ENCODE data around the gene ZNF358.

Gene ZNF358

GRCh38 chr19:7516878-7517277 is 975 bp downstream of the ZNF358 start:
- H3K36me3 ChIP-seq (ENCODE audit: insufficient read depth, low read length): peaks cover 17% of the 10 kb centered on the region

GRCh38 chr19:7519361-7520130 is 3.6 kb downstream of the ZNF358 start:
- no peak overlapping the region for H3K4me3 ChIP-seq (ENCODE audit: low read length)
- peaks cover 17% of the 10 kb centered on the region for H3K36me3 ChIP-seq (ENCODE audit: insufficient read depth, low read length)
- H3K9me3 ChIP-seq (ENCODE audit: low read length): no peaks in the 10 kb centered on the region
- H3K27me3 ChIP-seq (ENCODE audit: insufficient read depth, low read length): no peaks in the 10 kb centered on the region
- peaks cover 28% of the 10 kb centered on the region for H3K4me1 ChIP-seq (ENCODE audit: insufficient read depth, low read length)
- no peak overlapping the region for H2AFZ ChIP-seq (ENCODE audit: low read depth, low read length)

More at GRCh38 chr19:7516878-7517277, 975 bp downstream of the ZNF358 start:
- Histone ChIP-seq H2AFZ (ENCODE audit: low read depth, low read length) (no peak overlapping the region), H3K27me3 (ENCODE audit: insufficient read depth, low read length) (no peaks in the 10 kb centered on the region), H3K4me1 (ENCODE audit: insufficient read depth, low read length) (peaks cover 17% of the 10 kb centered on the region), H3K4me3 (ENCODE audit: low read length) (peak overlapping the region; percentile 91), H3K9me3 (ENCODE audit: low read length) (no peaks in the 10 kb centered on the region)

- no peak overlapping the region for H2AFZ ChIP-seq (ENCODE audit: low read depth, low read length)
- H3K4me3 ChIP-seq (ENCODE audit: low read length): no peak overlapping the region
- H3K9me3 ChIP-seq (ENCODE audit: low read length): no peaks in the 10 kb centered on the region
- H3K27me3 ChIP-seq (ENCODE audit: insufficient read depth, low read length): no peaks in the 10 kb centered on the region
- H3K36me3 ChIP-seq (ENCODE audit: insufficient read depth, low read length): peaks cover 17% of the 10 kb centered on the region
- peaks cover 23% of the 10 kb centered on the region for H3K4me1 ChIP-seq (ENCODE audit: insufficient read depth, low read length)
These were observed 4.5 kb downstream of the ZNF358 start for GRCh38 chr19:7520131-7521051.

- H2AFZ ChIP-seq (ENCODE audit: low read depth, low read length): no peak overlapping the region
- no peaks in the 10 kb centered on the region for H3K27me3 ChIP-seq (ENCODE audit: insufficient read depth, low read length)
- peaks cover 17% of the 10 kb centered on the region for H3K36me3 ChIP-seq (ENCODE audit: insufficient read depth, low read length)
- H3K4me1 ChIP-seq (ENCODE audit: insufficient read depth, low read length): peaks cover 20% of the 10 kb centered on the region
- H3K9me3 ChIP-seq (ENCODE audit: low read length): no peaks in the 10 kb centered on the region
- peak overlapping the region; percentile 52 for H3K4me3 ChIP-seq (ENCODE audit: low read length)
These were observed 5.7 kb downstream of the ZNF358 start for GRCh38 chr19:7521551-7522071.

- Histone ChIP-seq H3K4me1 (ENCODE audit: insufficient read depth, low read length) (peaks cover 14% of the 10 kb centered on the region), H3K36me3 (ENCODE audit: insufficient read depth, low read length) (peaks cover 20% of the 10 kb centered on the region), H2AFZ (ENCODE audit: low read depth, low read length) (peak within 1 kb of the TSS; percentile 52), H3K27me3 (ENCODE audit: insufficient read depth, low read length) (no peaks in the 10 kb centered on the region), H3K4me3 (ENCODE audit: low read length) (peak within 1 kb of the TSS; percentile 55), H3K9me3 (ENCODE audit: low read length) (no peaks in the 10 kb centered on the region)
These were observed 6.4 kb downstream of the ZNF358 start, which contains the start of gene MCOLN1 for GRCh38 chr19:7522072-7522922. Gene MCOLN1 (plus strand): TSS chr19:7522624. CDS start chr19:7522751, 127 bp downstream.

- Histone ChIP-seq H3K4me1 (ENCODE audit: insufficient read depth, low read length) (peaks cover 14% of the 10 kb centered on the region), H3K36me3 (ENCODE audit: insufficient read depth, low read length) (peaks cover 20% of the 10 kb centered on the region), H3K9me3 (ENCODE audit: low read length) (no peaks in the 10 kb centered on the region), H2AFZ (ENCODE audit: low read depth, low read length) (peak overlapping the region; percentile 52), H3K27me3 (ENCODE audit: insufficient read depth, low read length) (no peaks in the 10 kb centered on the region), H3K4me3 (ENCODE audit: low read length) (peak overlapping the region; percentile 55)
These were observed 7.2 kb downstream of the ZNF358 start for GRCh38 chr19:7522923-7523667.

- peaks cover 19% of the 10 kb centered on the region for H3K36me3 ChIP-seq (ENCODE audit: insufficient read depth, low read length)
- H3K4me3 ChIP-seq (ENCODE audit: low read length): no peak overlapping the region
- H3K9me3 ChIP-seq (ENCODE audit: low read length): no peaks in the 10 kb centered on the region
- H3K27me3 ChIP-seq (ENCODE audit: insufficient read depth, low read length): no peaks in the 10 kb centered on the region
- H3K4me1 ChIP-seq (ENCODE audit: insufficient read depth, low read length): peaks cover 14% of the 10 kb centered on the region
- no peak overlapping the region for H2AFZ ChIP-seq (ENCODE audit: low read depth, low read length)
These were observed 8.6 kb downstream of the ZNF358 start for GRCh38 chr19:7524523-7524922.

- no peaks in the 10 kb centered on the region for H3K9me3 ChIP-seq (ENCODE audit: low read length)
- no peak overlapping the region for H2AFZ ChIP-seq (ENCODE audit: low read depth, low read length)
- peaks cover 14% of the 10 kb centered on the region for H3K4me1 ChIP-seq (ENCODE audit: insufficient read depth, low read length)
- H3K27me3 ChIP-seq (ENCODE audit: insufficient read depth, low read length): no peaks in the 10 kb centered on the region
- H3K4me3 ChIP-seq (ENCODE audit: low read length): no peak overlapping the region
- H3K36me3 ChIP-seq (ENCODE audit: insufficient read depth, low read length): peaks cover 13% of the 10 kb centered on the region
These were observed 9.3 kb downstream of the ZNF358 start for GRCh38 chr19:7524992-7525739.

- H2AFZ ChIP-seq (ENCODE audit: low read depth, low read length): no peak overlapping the region
- no peak overlapping the region for H3K4me3 ChIP-seq (ENCODE audit: low read length)
- no peaks in the 10 kb centered on the region for H3K9me3 ChIP-seq (ENCODE audit: low read length)
- no peaks in the 10 kb centered on the region for H3K27me3 ChIP-seq (ENCODE audit: insufficient read depth, low read length)
- peaks cover 7% of the 10 kb centered on the region for H3K36me3 ChIP-seq (ENCODE audit: insufficient read depth, low read length)
- peaks cover 14% of the 10 kb centered on the region for H3K4me1 ChIP-seq (ENCODE audit: insufficient read depth, low read length)
These were observed 10.4 kb downstream of the ZNF358 start for GRCh38 chr19:7526059-7526929.

- H3K27me3 ChIP-seq (ENCODE audit: insufficient read depth, low read length): no peaks in the 10 kb centered on the region
- no peaks in the 10 kb centered on the region for H3K9me3 ChIP-seq (ENCODE audit: low read length)
- H3K4me3 ChIP-seq (ENCODE audit: low read length): no peak overlapping the region
- H2AFZ ChIP-seq (ENCODE audit: low read depth, low read length): no peak overlapping the region
- H3K4me1 ChIP-seq (ENCODE audit: insufficient read depth, low read length): peaks cover 8% of the 10 kb centered on the region
- peaks cover 7% of the 10 kb centered on the region for H3K36me3 ChIP-seq (ENCODE audit: insufficient read depth, low read length)
These were observed 11.8 kb downstream of the ZNF358 start for GRCh38 chr19:7527516-7528191.

Measured in neuron (in vitro differentiated cells).